Kidney (tissue), 14 donors: ENCODE results near the gene MIGA2. TPM values are rescaled to one million over a fixed set of nuclear protein-coding genes. Genes with fewer than 3 reads are reported as not detected.
A peak's percentile ranks its signal among the peaks of the same experiment; 100 is the strongest.

ENCODE experiments used
- DNase-seq, 5 donors: peaks; one replicate each; pipeline ENCODE4 v3.0.0-alpha.2; 2013 to 2020
- FAIRE-seq: peaks from 2 replicates; lab custom pipeline; 2012; peaks lifted over from hg19 to GRCh38; lab: Jason Lieb, UNC
- H3K27ac ChIP-seq, 2 donors: one replicate each; pipeline ENCODE4 v1.7.0; 2013; ENCODE audit warnings: low read depth in 2 of 2, low read length in 2 of 2, inconsistent platforms in 1 of 2
- H3K27me3 ChIP-seq: one replicate; pipeline ENCODE4 v1.7.1; 2013; ENCODE audit warnings: low read length, inconsistent platforms; ENCODE audit not compliant: control insufficient read depth, insufficient read depth
- H3K36me3 ChIP-seq, 3 donors: one replicate each; pipeline versions ENCODE4 v1.7.0 to v1.7.1; 2013; ENCODE audit warnings: low read length in 3 of 3, control low read depth in 1 of 3, inconsistent platforms in 1 of 3; ENCODE audit not compliant: insufficient read depth in 3 of 3, control insufficient read depth in 2 of 3
- H3K4me1 ChIP-seq, 3 donors: one replicate each; pipeline versions ENCODE4 v1.7.0 to v1.7.1; 2013; ENCODE audit warnings: low read length in 3 of 3, inconsistent platforms in 1 of 3, low read depth in 1 of 3; ENCODE audit not compliant: control insufficient read depth in 2 of 3, insufficient read depth in 2 of 3
- H3K4me3 ChIP-seq, 3 donors: one replicate each; pipeline versions ENCODE4 v1.7.0 to v1.8.1; 2013; ENCODE audit warnings: low read length in 3 of 3, control low read depth in 1 of 3, inconsistent platforms in 1 of 3
- H3K9ac ChIP-seq, 3 donors: one replicate each; pipeline versions ENCODE4 v1.7.0 to v1.7.1; 2013; ENCODE audit warnings: low read length in 3 of 3, control low read depth in 1 of 3, inconsistent platforms in 1 of 3
- H3K9me3 ChIP-seq, 3 donors: one replicate each; pipeline versions ENCODE4 v1.7.0 to v1.7.1; 2013; ENCODE audit warnings: low read length in 3 of 3, control low read depth in 1 of 3, inconsistent platforms in 1 of 3; ENCODE audit not compliant: control insufficient read depth in 2 of 3, insufficient read depth in 1 of 3
- CTCF ChIP-seq: IDR thresholded peaks from 3 replicates; pipeline ENCODE4 v1.5.1; 2012; ENCODE audit warnings: mild to moderate bottlenecking, moderate library complexity, borderline replicate concordance; ENCODE audit not compliant: insufficient read depth; ENCODE audit errors: extremely low read depth
- intact Hi-C: fragments of 100-400 bp; cut with DNase I; formaldehyde crosslinking; loops from one replicate; pipeline ENCODE4 v1.11.1; 2022
- polyA plus RNA-seq: library from polyadenylated mRNA; stranded (reverse); fragments of 350-450 nt; fragmentation: Illumina TruSeq; extraction: RNeasy Lipid Tissue Mini Kit (QIAGEN cat#74804); gene quantifications from one replicate; pipeline ENCODE4 v1.2.3, GENCODE V29; 2014; ENCODE audit warnings: low read depth, low replicate concordance; ENCODE audit not compliant: insufficient read depth
- total RNA-seq: library from RNA; stranded (reverse); fragmentation: NEBNext Ultra II Directional; extraction: Animal tissue kit (Norgen Biotek cat#: 25700); gene quantifications from one replicate; pipeline ENCODE4 v1.2.1, GENCODE V29; 2021
- donor health status: control.
- donor health status: control.
- donor health status: control.
- donor health status: control.
- donor health status: control.
- donor health status: DM: yes; HTN: yes; CAD: no.
- donor health status: Normal renal cell carcinoma (clear cell type).

The MIGA2 gene
- total and polyA plus RNA-seq, 2 donors from 2014 or later, result 26.1 to 29.9 TPM

DNA sequence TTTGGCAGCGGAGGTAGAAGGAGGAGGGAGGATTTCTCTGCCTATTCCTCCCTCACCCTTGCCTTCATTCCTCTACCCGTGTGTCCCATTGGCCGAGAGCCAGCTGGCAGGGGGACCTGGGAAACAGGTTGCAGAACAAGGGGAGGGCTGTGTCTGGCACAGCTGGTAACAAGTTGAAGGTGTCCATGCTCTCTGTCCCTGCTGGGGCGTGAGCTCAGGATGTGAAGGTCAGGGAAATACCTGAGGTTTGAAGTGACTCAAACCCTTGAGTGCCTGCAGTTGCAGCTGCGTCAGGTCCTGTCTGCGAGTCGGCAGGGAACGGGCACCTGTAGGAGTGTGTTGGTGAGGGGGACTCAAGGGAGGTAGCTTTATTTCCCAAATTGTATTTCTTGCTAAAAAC lies 16.2 kb downstream of the MIGA2 start:
- peaks cover 0 to 21% (median 21%) of the 10 kb centered on the region in 3 donors for H3K36me3 ChIP-seq
- H3K9me3 ChIP-seq, result no peaks in the 10 kb centered on the region
- H3K27ac ChIP-seq, result no peak overlapping the region
- H3K4me1 ChIP-seq, result peaks cover 0 to 2% (median 0%) of the 10 kb centered on the region in 3 donors
- no peak overlapping the region for H3K4me3 ChIP-seq
- intact Hi-C loops, result no loop called here
- no peak overlapping the region for H3K9ac ChIP-seq
- no peak for TF ChIP-seq CTCF
- FAIRE-seq, result no peak
- H3K27me3 ChIP-seq, result no peaks in the 10 kb centered on the region
- DNase-seq, result peak in 3 of 5 donors; percentile 22 to 92 (median 39)

DNA sequence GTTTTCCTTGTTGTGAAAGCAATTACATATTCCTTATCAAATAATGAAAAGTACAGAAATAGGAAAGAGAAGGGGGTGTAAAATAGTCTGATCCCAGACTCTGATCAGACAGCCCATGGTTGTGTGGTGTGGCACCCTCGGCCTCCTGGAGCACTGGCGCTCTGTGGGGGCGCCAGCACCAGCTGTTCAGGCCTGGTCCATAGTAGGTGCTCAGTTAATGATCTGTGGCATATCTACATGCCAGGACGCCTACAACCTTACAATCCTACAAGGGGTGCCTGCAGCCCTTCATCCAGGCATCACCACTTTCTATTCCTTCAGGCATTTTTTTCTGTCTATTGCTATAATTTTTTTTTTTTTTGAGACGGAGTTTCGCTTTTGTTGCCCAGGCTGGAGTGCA lies 16.6 kb downstream of the MIGA2 start:
- Histone ChIP-seq H3K27me3 (no peaks in the 10 kb centered on the region), H3K36me3 (peaks cover 0 to 20% (median 20%) of the 10 kb centered on the region in 3 donors), H3K9ac (no peak overlapping the region), H3K9me3 (no peaks in the 10 kb centered on the region), H3K27ac (no peak overlapping the region), H3K4me3 (no peak overlapping the region), H3K4me1 (peaks cover 0 to 2% (median 0%) of the 10 kb centered on the region in 3 donors)
- no peak for TF ChIP-seq CTCF
- intact Hi-C loops, result no loop called here
- no peak for DNase-seq
- no peak for FAIRE-seq

DNA sequence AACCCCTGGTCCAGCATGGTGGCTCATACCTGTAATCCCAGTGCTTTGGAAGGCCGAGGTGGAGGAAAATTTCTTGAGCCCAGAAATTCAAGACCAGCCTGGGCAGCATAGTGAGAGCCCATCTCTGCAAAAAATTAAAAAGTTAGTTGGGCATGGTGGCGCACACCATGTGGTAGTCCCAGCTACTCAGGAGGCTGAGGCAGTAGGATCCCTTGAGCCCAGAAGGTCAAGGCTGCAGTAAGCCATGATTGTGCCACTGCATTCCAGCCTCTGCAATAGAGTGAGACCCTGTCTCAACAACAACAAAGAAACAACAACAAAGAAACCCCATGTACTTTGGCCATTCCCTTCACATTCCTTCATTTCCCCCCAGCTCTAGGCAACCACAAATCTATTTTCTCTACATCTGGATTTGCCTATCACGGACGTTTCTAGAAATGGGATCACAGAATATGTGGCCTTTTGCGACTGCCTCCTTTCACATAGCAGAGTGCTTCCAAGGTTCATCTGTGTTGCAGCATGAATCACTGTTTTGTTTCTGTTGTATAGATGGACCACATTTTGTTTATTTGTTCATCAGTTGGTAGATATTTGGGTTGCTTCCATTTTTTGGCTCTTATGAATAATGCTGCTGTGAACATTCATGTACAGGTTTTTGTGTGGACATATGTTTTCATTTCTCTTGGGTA lies 17.9 kb downstream of the MIGA2 start:
- Histone ChIP-seq H3K27me3 (no peaks in the 10 kb centered on the region), H3K9me3 (no peaks in the 10 kb centered on the region), H3K27ac (no peak overlapping the region), H3K36me3 (peaks cover 0 to 15% (median 15%) of the 10 kb centered on the region in 3 donors), H3K4me1 (peaks cover 0 to 2% (median 0%) of the 10 kb centered on the region in 3 donors), H3K4me3 (no peak overlapping the region), H3K9ac (no peak overlapping the region)
- no peak for FAIRE-seq
- intact Hi-C loops, result no loop called here
- no peak for DNase-seq
- TF ChIP-seq CTCF, result no peak
